Upper lobe of left lung (tissue), 6 donors: ENCODE data around the gene ZNF334. TPM values are rescaled to one million over a fixed set of nuclear protein-coding genes. Genes with fewer than 3 reads are reported as not detected.

ENCODE experiments used
- ATAC-seq, 2 donors: fragments of 200-7000 bp; cut with Tn5 transposase; one replicate each; pipeline ENCODE4 v1.9.1; 2022; ENCODE audit warnings: mild to moderate bottlenecking in 2 of 2, moderate library complexity in 2 of 2; ENCODE audit not compliant: low FRiP score in 2 of 2
- DNase-seq, 2 donors: peaks; one replicate each; pipeline ENCODE4 v3.0.0-alpha.2; 2019 to 2020
- H3K27ac ChIP-seq, 4 donors: fragments of 200-600 bp; sonication (generic); one replicate each; pipeline ENCODE4 v1.5.1; 2016 to 2019
- H3K27me3 ChIP-seq, 4 donors: fragments of 200-600 bp; sonication (generic); one replicate each; pipeline ENCODE4 v1.5.1; 2017 to 2019
- H3K36me3 ChIP-seq, 4 donors: fragments of 200-600 bp; sonication (generic); one replicate each; pipeline ENCODE4 v1.5.1; 2016 to 2019
- H3K4me1 ChIP-seq, 4 donors: fragments of 200-600 bp; sonication (generic); one replicate each; pipeline ENCODE4 v1.5.1; 2018 to 2019
- H3K4me3 ChIP-seq, 4 donors: fragments of 200-600 bp; sonication (generic); one replicate each; pipeline ENCODE4 v1.5.1; 2017 to 2019; ENCODE audit warnings: mild to moderate bottlenecking in 2 of 4, moderate library complexity in 1 of 4
- H3K9me3 ChIP-seq, 4 donors: fragments of 200-600 bp; sonication (generic); one replicate each; pipeline ENCODE4 v1.5.1; 2018 to 2019
- EP300 ChIP-seq, 4 donors: sonication (generic); formaldehyde crosslinking; IDR thresholded peaks; one replicate each; pipeline ENCODE4 v1.5.1; 2017; ENCODE audit warnings: antibody characterized with exemption in 4 of 4, control low read depth in 2 of 4
- POLR2A ChIP-seq, 4 donors: fragments of 450-650 bp; IDR thresholded peaks; one replicate each; pipeline ENCODE4 v1.5.1; 2016 to 2017; ENCODE audit warnings: antibody characterized with exemption in 4 of 4, mild to moderate bottlenecking in 2 of 4
- POLR2AphosphoS5 ChIP-seq, 2 donors: sonication (generic); formaldehyde crosslinking; IDR thresholded peaks; one replicate each; pipeline ENCODE4 v1.5.1; 2017; ENCODE audit warnings: antibody characterized with exemption in 2 of 2
- WGBS, 2 donors: methylation state at CpG; one replicate each; pipeline ENCODE4 v1.1.5; 2017 to 2018; 5-methylcytosine and 5-hydroxymethylcytosine counted together
- total RNA-seq, 6 donors: library from RNA; depleted of rRNA in 4 of 6; stranded (reverse); fragments of >200 nt in 4 of 6; gene quantifications; one replicate each; pipeline versions ENCODE4 v1.1.0 to v1.2.1, GENCODE V29; 2016 to 2021
- TF ChIP-seq, protein P1 (sequence below), 6 experiments: fragments of 450-650 bp in 4 of 6; fragments of 200-600 bp in 2 of 6; sonication (generic) in 2 of 6; IDR thresholded peaks; one replicate each; pipeline ENCODE4 v1.5.1; 2016 to 2019; ENCODE audit warnings: antibody characterized with exemption in 6 of 6
- donor health status: DM: no; HTN: no; CAD: no; lungs with moderate emphysema.
- donor health status: DM: no; HTN: yes; CAD: no; lungs with severe emphysema.

ZNF334 gene
- total RNA-seq, 6 donors from 2014 or later = 1.9 to 27.2 (median 5.2) TPM

DNA sequence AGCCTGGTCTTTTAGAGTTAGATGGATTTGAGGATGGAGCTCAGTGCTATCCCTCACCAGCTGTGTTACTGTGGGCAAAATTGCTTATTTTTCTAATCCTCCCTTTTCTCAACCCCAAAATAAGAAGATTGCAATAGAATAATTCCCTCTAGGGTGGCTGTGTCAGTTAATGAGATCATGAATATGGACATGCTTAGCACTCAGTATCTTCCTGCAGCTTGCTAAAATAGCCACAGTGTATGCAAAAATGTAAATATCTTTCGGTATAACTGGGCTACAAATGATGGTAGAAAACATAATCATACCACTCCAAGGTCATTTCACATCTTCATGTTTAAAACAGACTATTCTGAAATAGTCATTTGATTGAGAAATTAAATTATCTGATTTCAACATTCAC, 35.7 kb downstream of the ZNF334 start:
- WGBS, 2 donors = 74 to 80% methylated on average over 1 of the region's 1 CpG
- H3K9me3 ChIP-seq = no peaks in the 10 kb centered on the region
- ATAC-seq = no peak

DNA sequence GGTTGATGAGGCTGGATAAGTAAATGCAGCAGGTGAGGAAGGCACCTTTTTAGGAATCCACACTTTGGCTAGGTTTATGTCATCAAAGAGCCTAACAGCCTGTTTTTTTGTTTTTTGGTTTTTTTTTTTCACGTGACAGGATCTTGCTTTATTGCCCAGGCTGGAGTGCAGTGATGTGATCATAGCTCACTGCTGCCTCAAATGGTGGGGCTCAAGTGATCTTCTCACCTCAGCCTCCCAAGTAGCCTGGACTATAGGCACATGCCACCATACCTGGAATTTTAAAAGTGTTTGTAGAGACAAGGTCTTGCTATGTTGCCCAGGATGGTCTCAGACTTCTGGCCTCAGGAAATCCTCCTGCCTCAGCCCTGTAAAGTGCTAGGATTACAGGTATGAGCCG, 36.1 kb downstream of the ZNF334 start:
- Histone ChIP-seq H3K4me3 (no peak overlapping the region), H3K36me3 (no peaks in the 10 kb centered on the region), H3K4me1 (no peaks in the 10 kb centered on the region), H3K9me3 (no peaks in the 10 kb centered on the region), H3K27me3 (no peaks in the 10 kb centered on the region), H3K27ac (no peak overlapping the region)
- WGBS, 2 donors = 79 to 89% methylated on average over 2 of the region's 2 CpGs
- ATAC-seq = no peak
- no peak for DNase-seq
- TF ChIP-seq EP300 (IDR thresholded peaks at IDR 0.05) (no peak), POLR2A (IDR thresholded peaks at IDR 0.05) (no peak)

More for the DNA sequence above, 35.7 kb downstream of the ZNF334 start:
- H3K4me3 ChIP-seq = no peak overlapping the region
- H3K27me3 ChIP-seq = no peaks in the 10 kb centered on the region
- no peaks in the 10 kb centered on the region for H3K4me1 ChIP-seq
- no peak for DNase-seq
- H3K27ac ChIP-seq = no peak overlapping the region
- TF ChIP-seq POLR2AphosphoS5 (IDR thresholded peaks at IDR 0.05) (no peak), EP300 (IDR thresholded peaks at IDR 0.05) (no peak), POLR2A (IDR thresholded peaks at IDR 0.05) (no peak)
- TF ChIP-seq, protein P1, sequence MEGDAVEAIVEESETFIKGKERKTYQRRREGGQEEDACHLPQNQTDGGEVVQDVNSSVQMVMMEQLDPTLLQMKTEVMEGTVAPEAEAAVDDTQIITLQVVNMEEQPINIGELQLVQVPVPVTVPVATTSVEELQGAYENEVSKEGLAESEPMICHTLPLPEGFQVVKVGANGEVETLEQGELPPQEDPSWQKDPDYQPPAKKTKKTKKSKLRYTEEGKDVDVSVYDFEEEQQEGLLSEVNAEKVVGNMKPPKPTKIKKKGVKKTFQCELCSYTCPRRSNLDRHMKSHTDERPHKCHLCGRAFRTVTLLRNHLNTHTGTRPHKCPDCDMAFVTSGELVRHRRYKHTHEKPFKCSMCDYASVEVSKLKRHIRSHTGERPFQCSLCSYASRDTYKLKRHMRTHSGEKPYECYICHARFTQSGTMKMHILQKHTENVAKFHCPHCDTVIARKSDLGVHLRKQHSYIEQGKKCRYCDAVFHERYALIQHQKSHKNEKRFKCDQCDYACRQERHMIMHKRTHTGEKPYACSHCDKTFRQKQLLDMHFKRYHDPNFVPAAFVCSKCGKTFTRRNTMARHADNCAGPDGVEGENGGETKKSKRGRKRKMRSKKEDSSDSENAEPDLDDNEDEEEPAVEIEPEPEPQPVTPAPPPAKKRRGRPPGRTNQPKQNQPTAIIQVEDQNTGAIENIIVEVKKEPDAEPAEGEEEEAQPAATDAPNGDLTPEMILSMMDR (IDR thresholded peaks at IDR 0.05) = no peak
- H3K36me3 ChIP-seq = no peaks in the 10 kb centered on the region

DNA sequence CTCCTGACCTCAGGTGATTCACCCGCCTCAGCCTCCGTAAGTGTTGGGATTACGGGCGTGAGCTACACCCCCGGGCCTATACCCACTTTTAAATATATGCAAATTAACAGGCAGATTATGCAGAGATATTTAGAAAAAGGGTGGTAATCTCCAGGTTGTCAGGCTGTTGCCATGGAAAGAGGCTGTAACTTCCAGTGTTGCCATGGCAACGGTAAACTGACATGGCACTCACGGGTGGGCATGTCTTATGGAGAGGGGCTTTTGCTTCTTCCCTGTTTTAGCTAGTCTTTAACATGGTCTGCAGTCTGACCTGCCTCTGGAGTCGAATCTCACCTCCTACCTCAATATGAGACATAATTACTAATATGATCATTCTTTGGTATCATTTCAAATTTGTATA, 44.9 kb downstream of the ZNF334 start:
- ATAC-seq = no peak
- TF ChIP-seq POLR2A (IDR thresholded peaks at IDR 0.05) (no peak), EP300 (IDR thresholded peaks at IDR 0.05) (no peak), POLR2AphosphoS5 (IDR thresholded peaks at IDR 0.05) (no peak)
- TF ChIP-seq, protein P1 (IDR thresholded peaks at IDR 0.05) = no peak
- WGBS, 2 donors = 81 to 86% methylated on average over 8 of the region's 8 CpGs

DNA sequence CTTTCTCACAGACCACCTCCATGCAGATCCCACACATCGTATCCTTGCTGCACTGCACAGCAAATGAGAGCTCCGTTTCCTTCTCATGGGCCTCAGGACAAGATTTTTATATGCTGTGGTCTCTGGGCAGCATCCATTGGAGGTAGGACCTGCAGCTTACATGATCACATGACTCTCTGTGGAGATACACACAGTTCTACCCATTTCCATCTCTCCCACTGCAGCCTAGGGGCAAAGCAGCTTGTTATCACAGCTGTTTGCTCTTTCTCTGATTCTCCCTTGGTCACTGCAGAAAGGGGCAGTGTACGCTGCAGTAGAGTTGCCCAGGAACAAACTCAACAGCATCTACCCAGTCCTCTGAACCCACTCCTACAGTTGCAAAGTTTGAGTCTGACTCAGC, 48.9 kb downstream of the ZNF334 start:
- no peak overlapping the region for H3K4me3 ChIP-seq
- no peak overlapping the region for H3K27ac ChIP-seq
- H3K36me3 ChIP-seq = no peaks in the 10 kb centered on the region
- ATAC-seq (no peak), DNase-seq (no peak)
- TF ChIP-seq EP300 (IDR thresholded peaks at IDR 0.05) = no peak
- TF ChIP-seq POLR2AphosphoS5 (IDR thresholded peaks at IDR 0.05) = no peak
- TF ChIP-seq, protein P1 (IDR thresholded peaks at IDR 0.05) = no peak
- TF ChIP-seq POLR2A (IDR thresholded peaks at IDR 0.05) = no peak
- WGBS, 2 donors = 66 to 74% methylated on average over 3 of the region's 3 CpGs
- H3K27me3 ChIP-seq = no peaks in the 10 kb centered on the region
- H3K9me3 ChIP-seq = no peaks in the 10 kb centered on the region
- no peaks in the 10 kb centered on the region for H3K4me1 ChIP-seq

More for the DNA sequence above, 44.9 kb downstream of the ZNF334 start:
- Histone ChIP-seq H3K27ac (no peak overlapping the region), H3K27me3 (no peaks in the 10 kb centered on the region), H3K9me3 (no peaks in the 10 kb centered on the region), H3K4me1 (no peaks in the 10 kb centered on the region), H3K36me3 (no peaks in the 10 kb centered on the region), H3K4me3 (no peak overlapping the region)
- DNase-seq = no peak

DNA sequence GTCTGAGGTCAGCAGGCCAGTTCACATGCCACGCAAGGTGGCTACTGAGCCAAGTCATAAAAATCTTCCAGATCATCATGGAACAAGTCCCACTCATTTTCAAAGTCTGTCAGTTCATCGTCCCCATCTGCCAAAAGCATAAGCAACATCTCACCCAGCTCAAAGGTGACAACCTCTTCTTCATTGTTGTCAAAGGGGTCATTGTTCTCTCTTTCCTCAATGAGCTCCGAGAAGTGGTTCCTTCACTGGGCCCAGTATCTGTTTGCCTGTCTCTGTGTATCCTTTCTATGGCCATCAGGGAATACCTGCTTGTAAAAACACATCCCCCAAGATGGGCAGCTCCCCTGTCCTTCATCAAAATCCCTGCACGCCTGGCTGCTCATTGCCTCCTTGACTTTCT, 49.5 kb downstream of the ZNF334 start:
- H3K9me3 ChIP-seq = no peaks in the 10 kb centered on the region
- ATAC-seq = peak in 1 of 2 donors; percentile 11
- WGBS, 2 donors = 81 to 88% methylated on average over 4 of the region's 4 CpGs
- no peaks in the 10 kb centered on the region for H3K36me3 ChIP-seq
- no peak for TF ChIP-seq POLR2A (IDR thresholded peaks at IDR 0.05)
- no peak for TF ChIP-seq EP300 (IDR thresholded peaks at IDR 0.05)
- TF ChIP-seq POLR2AphosphoS5 (IDR thresholded peaks at IDR 0.05) = no peak
- TF ChIP-seq, protein P1 (IDR thresholded peaks at IDR 0.05) = no peak
- H3K27me3 ChIP-seq = no peaks in the 10 kb centered on the region
- no peak for DNase-seq
- H3K4me1 ChIP-seq = peaks cover 0 to 6% (median 0%) of the 10 kb centered on the region in 4 donors
- no peak overlapping the region for H3K27ac ChIP-seq
- no peak overlapping the region for H3K4me3 ChIP-seq
